A549 (cell line): ENCODE data around the gene RAB11FIP4.

Experiments used
- CEBPB ChIP-seq, 2 experiments: fragments of >200 bp in 1 of 2; sonication (Bioruptor Twin) in 1 of 2; formaldehyde crosslinking in 1 of 2; IDR thresholded peaks; 2 replicates each; pipeline ENCODE4 v1.6.1; 2012 to 2016
- ESRRA ChIP-seq: fragments of 150-350 bp; IDR thresholded peaks from 2 replicates; pipeline ENCODE4 v1.6.1; 2014; ENCODE audit warnings: mild to moderate bottlenecking, low read length, borderline replicate concordance
- FOSL2 ChIP-seq, 2 experiments: fragments of 450-650 bp in 1 of 2; fragments of >200 bp in 1 of 2; sonication (Bioruptor Twin) in 1 of 2; formaldehyde crosslinking; IDR thresholded peaks; 2 replicates each; pipeline versions ENCODE4 v1.5.0 to v1.6.1; 2016 to 2020; ENCODE audit warnings: mild to moderate bottlenecking in 1 of 2, moderate library complexity in 1 of 2
- MAFK ChIP-seq: fragments of 450-650 bp; IDR thresholded peaks from 2 replicates; pipeline ENCODE4 v1.6.1; 2014; ENCODE audit not compliant: partially characterized antibody
- MAZ ChIP-seq: fragments of 150-350 bp; IDR thresholded peaks from 2 replicates; pipeline ENCODE4 v1.6.1; 2014; ENCODE audit warnings: antibody characterized with exemption, low read depth, low read length, borderline replicate concordance
- POLR2A ChIP-seq: IDR thresholded peaks from 2 replicates; pipeline ENCODE4 v1.6.1; 2012; ENCODE audit warnings: mild to moderate bottlenecking, low read length
- POLR2AphosphoS2 ChIP-seq: conservative IDR thresholded peaks from 2 replicates; pipeline ENCODE4 v1.6.1; 2012; ENCODE audit warnings: low read length, improper control_type of control experiment, inconsistent platforms
- RAD21 ChIP-seq, 2 experiments: fragments of >200 bp in 1 of 2; sonication (Bioruptor Twin) in 1 of 2; formaldehyde crosslinking in 1 of 2; IDR thresholded peaks in 1 of 2; conservative IDR thresholded peaks in 1 of 2; 2 replicates in 1 of 2; 3 replicates in 1 of 2; pipeline ENCODE4 v1.6.1; 2012 to 2018; ENCODE audit warnings: inconsistent platforms in 1 of 2
- ZNF302 ChIP-seq: fragments of 250-450 bp; sonication (Bioruptor Pico); IDR thresholded peaks from 2 replicates; pipeline ENCODE4 v1.9.0; 2021; ENCODE audit warnings: inconsistent platforms, mild to moderate bottlenecking, moderate library complexity
- TF ChIP-seq, protein P1 (sequence below): fragments of >200 bp; sonication (Bioruptor Twin); formaldehyde crosslinking; IDR thresholded peaks from 3 replicates; pipeline ENCODE4 v1.5.1; 2016
- TF ChIP-seq, protein P2 (sequence below): fragments of 200-600 bp; sonication (generic); IDR thresholded peaks from 2 replicates; pipeline ENCODE4 v1.6.1; 2016; ENCODE audit warnings: antibody characterized with exemption, mild to moderate bottlenecking, moderate library complexity
- TF ChIP-seq, protein P3 (sequence below): fragments of 150-350 bp; IDR thresholded peaks from 2 replicates; pipeline ENCODE4 v1.6.1; 2014; ENCODE audit warnings: low read depth, mild to moderate bottlenecking, low read length
- TF ChIP-seq, protein P4 (sequence below): fragments of >200 bp; sonication (Bioruptor Twin); formaldehyde crosslinking; IDR thresholded peaks from 3 replicates; pipeline ENCODE4 v1.6.1; 2016

DNA sequence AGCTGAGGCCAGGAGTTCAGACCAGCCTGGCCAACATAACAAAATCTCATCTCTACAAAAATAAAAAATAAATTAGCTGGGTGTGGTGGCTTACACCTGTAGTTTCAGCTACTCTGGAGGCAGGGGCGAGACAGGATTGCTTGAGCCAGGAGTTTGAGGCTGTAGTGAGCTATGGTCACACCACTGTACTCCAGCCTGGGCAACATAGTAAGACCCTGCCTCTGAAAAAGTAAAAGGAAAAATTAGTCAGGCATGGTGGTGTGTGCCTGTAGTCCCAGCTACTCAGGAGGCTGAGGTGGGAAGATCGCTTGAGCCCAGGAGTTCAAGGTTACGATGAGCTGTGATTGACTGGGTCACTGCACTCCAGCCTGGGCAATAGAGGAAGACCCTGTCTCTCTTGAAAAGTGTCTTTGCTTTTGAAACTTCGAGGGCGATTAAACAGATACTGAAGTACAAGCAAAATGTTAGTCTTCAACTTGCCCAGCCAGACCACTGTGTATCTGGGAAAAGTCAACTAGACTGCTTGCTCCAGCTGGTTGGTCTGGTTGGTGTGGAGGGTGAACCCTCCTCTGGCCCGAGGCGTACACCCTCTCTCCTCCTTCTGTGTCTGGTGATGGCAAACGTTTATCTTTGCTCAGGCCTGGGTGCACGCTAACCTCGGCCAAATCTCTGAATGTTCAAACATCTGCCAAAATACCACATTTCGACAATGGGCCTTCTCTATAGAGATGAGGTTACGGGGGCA, 174.9 kb downstream of the RAB11FIP4 start:
- TF ChIP-seq, protein P1, sequence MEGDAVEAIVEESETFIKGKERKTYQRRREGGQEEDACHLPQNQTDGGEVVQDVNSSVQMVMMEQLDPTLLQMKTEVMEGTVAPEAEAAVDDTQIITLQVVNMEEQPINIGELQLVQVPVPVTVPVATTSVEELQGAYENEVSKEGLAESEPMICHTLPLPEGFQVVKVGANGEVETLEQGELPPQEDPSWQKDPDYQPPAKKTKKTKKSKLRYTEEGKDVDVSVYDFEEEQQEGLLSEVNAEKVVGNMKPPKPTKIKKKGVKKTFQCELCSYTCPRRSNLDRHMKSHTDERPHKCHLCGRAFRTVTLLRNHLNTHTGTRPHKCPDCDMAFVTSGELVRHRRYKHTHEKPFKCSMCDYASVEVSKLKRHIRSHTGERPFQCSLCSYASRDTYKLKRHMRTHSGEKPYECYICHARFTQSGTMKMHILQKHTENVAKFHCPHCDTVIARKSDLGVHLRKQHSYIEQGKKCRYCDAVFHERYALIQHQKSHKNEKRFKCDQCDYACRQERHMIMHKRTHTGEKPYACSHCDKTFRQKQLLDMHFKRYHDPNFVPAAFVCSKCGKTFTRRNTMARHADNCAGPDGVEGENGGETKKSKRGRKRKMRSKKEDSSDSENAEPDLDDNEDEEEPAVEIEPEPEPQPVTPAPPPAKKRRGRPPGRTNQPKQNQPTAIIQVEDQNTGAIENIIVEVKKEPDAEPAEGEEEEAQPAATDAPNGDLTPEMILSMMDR, result no peak
- TF ChIP-seq ESRRA (no peak), POLR2A (no peak), RAD21 (conservative IDR thresholded peaks at IDR 0.05 in 1 of 2, IDR thresholded peaks at IDR 0.05 in 1 of 2) (no peak), MAFK (no peak), MAZ (no peak), ZNF302 (no peak), CEBPB (IDR thresholded peaks at IDR 0.05) (no peak), FOSL2 (IDR thresholded peaks at IDR 0.05) (no peak), FOSL2 (CRISPR knock-in tag; IDR thresholded peaks at IDR 0.05) (no peak), POLR2AphosphoS2 (no peak)
- TF ChIP-seq, protein P2, sequence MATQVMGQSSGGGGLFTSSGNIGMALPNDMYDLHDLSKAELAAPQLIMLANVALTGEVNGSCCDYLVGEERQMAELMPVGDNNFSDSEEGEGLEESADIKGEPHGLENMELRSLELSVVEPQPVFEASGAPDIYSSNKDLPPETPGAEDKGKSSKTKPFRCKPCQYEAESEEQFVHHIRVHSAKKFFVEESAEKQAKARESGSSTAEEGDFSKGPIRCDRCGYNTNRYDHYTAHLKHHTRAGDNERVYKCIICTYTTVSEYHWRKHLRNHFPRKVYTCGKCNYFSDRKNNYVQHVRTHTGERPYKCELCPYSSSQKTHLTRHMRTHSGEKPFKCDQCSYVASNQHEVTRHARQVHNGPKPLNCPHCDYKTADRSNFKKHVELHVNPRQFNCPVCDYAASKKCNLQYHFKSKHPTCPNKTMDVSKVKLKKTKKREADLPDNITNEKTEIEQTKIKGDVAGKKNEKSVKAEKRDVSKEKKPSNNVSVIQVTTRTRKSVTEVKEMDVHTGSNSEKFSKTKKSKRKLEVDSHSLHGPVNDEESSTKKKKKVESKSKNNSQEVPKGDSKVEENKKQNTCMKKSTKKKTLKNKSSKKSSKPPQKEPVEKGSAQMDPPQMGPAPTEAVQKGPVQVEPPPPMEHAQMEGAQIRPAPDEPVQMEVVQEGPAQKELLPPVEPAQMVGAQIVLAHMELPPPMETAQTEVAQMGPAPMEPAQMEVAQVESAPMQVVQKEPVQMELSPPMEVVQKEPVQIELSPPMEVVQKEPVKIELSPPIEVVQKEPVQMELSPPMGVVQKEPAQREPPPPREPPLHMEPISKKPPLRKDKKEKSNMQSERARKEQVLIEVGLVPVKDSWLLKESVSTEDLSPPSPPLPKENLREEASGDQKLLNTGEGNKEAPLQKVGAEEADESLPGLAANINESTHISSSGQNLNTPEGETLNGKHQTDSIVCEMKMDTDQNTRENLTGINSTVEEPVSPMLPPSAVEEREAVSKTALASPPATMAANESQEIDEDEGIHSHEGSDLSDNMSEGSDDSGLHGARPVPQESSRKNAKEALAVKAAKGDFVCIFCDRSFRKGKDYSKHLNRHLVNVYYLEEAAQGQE, result no peak
- TF ChIP-seq, protein P3, sequence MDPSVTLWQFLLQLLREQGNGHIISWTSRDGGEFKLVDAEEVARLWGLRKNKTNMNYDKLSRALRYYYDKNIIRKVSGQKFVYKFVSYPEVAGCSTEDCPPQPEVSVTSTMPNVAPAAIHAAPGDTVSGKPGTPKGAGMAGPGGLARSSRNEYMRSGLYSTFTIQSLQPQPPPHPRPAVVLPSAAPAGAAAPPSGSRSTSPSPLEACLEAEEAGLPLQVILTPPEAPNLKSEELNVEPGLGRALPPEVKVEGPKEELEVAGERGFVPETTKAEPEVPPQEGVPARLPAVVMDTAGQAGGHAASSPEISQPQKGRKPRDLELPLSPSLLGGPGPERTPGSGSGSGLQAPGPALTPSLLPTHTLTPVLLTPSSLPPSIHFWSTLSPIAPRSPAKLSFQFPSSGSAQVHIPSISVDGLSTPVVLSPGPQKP, result no peak
- TF ChIP-seq, protein P4, sequence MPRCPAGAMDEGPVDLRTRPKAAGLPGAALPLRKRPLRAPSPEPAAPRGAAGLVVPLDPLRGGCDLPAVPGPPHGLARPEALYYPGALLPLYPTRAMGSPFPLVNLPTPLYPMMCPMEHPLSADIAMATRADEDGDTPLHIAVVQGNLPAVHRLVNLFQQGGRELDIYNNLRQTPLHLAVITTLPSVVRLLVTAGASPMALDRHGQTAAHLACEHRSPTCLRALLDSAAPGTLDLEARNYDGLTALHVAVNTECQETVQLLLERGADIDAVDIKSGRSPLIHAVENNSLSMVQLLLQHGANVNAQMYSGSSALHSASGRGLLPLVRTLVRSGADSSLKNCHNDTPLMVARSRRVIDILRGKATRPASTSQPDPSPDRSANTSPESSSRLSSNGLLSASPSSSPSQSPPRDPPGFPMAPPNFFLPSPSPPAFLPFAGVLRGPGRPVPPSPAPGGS, result no peak
